ENCODE data around the gene THSD7A.
A peak's percentile ranks its signal among the peaks of the same experiment; 100 is the strongest.

Gene THSD7A

GRCh38 chr7:11776039-11776438 lies 56.0 kb downstream of the THSD7A start:
- H3K4me1 ChIP-seq (ENCODE audit: control insufficient read depth, insufficient read depth, low read length) = no peaks in the 10 kb centered on the region
- H3K9ac ChIP-seq (ENCODE audit: low read length) = no peak overlapping the region
- DNase-seq (ENCODE audit: low read depth) = no peak
- H3K4me3 ChIP-seq (ENCODE audit: low read length) = no peak overlapping the region
- no peaks in the 10 kb centered on the region for H3K27me3 ChIP-seq (replicated peaks; ENCODE audit: control insufficient read depth, insufficient read depth, low read length)
- H3K36me3 ChIP-seq (ENCODE audit: control insufficient read depth, insufficient read depth, low read length, severe bottlenecking) = no peaks in the 10 kb centered on the region
- H3K9me3 ChIP-seq (ENCODE audit: control insufficient read depth, low read length) = no peaks in the 10 kb centered on the region

DNA sequence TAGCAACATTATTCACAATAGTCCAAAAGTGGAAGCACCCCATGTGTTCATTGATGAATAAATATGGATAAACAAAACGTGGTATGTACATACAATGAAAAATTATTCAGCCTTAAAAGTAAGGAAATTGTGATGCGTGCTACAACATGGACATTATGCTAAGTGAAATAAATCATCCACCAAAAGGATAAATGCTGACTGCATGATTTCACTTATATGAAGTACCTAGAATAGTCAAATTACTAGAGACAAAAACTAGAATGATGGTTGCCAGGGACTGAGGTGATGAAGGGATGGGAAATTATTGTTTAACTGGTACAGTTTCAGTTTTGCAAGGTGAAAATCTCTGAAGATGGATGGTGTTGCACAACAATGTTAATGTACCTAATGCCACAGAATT lies 56.6 kb downstream of the THSD7A start:
- H3K9ac ChIP-seq (ENCODE audit: low read length) = no peak overlapping the region
- H3K4me1 ChIP-seq (ENCODE audit: control insufficient read depth, insufficient read depth, low read length) = no peaks in the 10 kb centered on the region
- no peaks in the 10 kb centered on the region for H3K9me3 ChIP-seq (ENCODE audit: control insufficient read depth, low read length)
- no peak overlapping the region for H3K4me3 ChIP-seq (ENCODE audit: low read length)
- H3K36me3 ChIP-seq (ENCODE audit: control insufficient read depth, insufficient read depth, low read length, severe bottlenecking) = no peaks in the 10 kb centered on the region
- H3K27me3 ChIP-seq (replicated peaks; ENCODE audit: control insufficient read depth, insufficient read depth, low read length) = no peaks in the 10 kb centered on the region
- no peak for DNase-seq (ENCODE audit: low read depth)

DNA sequence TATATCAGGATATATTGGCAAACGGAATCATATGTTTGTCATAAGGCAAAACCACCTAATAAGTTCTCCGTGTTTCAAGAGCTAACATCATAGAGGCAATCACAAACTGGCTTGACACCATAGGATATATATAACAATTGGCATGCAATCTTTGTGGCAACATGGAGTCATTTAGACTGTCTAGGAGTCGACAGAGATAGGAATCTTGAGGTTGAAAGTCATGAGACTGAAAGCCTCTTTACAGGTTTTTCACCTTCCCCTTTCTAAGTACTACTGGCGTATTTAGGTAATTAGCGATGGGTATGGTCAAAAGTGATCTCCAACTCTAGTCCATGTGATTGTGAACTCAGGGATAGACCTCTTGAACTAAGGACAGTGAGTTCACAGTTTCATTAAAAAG lies 63.7 kb downstream of the THSD7A start:
- Histone ChIP-seq H3K27me3 (replicated peaks; ENCODE audit: control insufficient read depth, insufficient read depth, low read length) (no peaks in the 10 kb centered on the region), H3K9me3 (ENCODE audit: control insufficient read depth, low read length) (no peaks in the 10 kb centered on the region), H3K4me1 (ENCODE audit: control insufficient read depth, insufficient read depth, low read length) (no peaks in the 10 kb centered on the region), H3K9ac (ENCODE audit: low read length) (no peak overlapping the region), H3K36me3 (ENCODE audit: control insufficient read depth, insufficient read depth, low read length, severe bottlenecking) (no peaks in the 10 kb centered on the region), H3K4me3 (ENCODE audit: low read length) (no peak overlapping the region)
- DNase-seq (ENCODE audit: low read depth) = no peak

- no peak for DNase-seq (ENCODE audit: low read depth)
These were observed 64.8 kb downstream of the THSD7A start for GRCh38 chr7:11767148-11767547.

DNA sequence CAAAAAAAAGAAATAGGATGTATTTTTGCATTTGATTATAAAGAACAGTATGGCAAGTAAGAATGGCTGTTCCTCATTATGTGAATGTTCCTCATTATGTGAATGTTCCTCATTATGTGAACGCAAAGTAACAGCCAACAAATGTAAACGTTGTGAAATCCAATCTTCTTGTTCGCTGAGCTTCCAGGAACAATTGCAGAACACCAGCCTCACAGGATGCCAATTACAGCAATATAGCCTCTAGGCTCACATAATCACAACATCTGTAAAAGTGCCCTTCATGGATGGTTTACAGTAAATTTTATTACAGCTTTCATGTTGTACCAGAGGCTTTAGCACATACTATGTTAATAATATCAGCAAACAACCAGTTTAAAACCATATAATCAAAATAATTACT lies 71.6 kb downstream of the THSD7A start:
- Histone ChIP-seq H3K9me3 (ENCODE audit: control insufficient read depth, low read length) (no peaks in the 10 kb centered on the region), H3K27me3 (replicated peaks; ENCODE audit: control insufficient read depth, insufficient read depth, low read length) (no peaks in the 10 kb centered on the region), H3K9ac (ENCODE audit: low read length) (no peak overlapping the region), H3K4me3 (ENCODE audit: low read length) (no peak overlapping the region), H3K4me1 (ENCODE audit: control insufficient read depth, insufficient read depth, low read length) (no peaks in the 10 kb centered on the region), H3K36me3 (ENCODE audit: control insufficient read depth, insufficient read depth, low read length, severe bottlenecking) (no peaks in the 10 kb centered on the region)
- peak; percentile 82 for DNase-seq (ENCODE audit: low read depth)

More at GRCh38 chr7:11767148-11767547, 64.8 kb downstream of the THSD7A start:
- Histone ChIP-seq H3K9ac (ENCODE audit: low read length) (no peak overlapping the region), H3K9me3 (ENCODE audit: control insufficient read depth, low read length) (no peaks in the 10 kb centered on the region), H3K36me3 (ENCODE audit: control insufficient read depth, insufficient read depth, low read length, severe bottlenecking) (no peaks in the 10 kb centered on the region), H3K4me3 (ENCODE audit: low read length) (no peak overlapping the region), H3K27me3 (replicated peaks; ENCODE audit: control insufficient read depth, insufficient read depth, low read length) (no peaks in the 10 kb centered on the region), H3K4me1 (ENCODE audit: control insufficient read depth, insufficient read depth, low read length) (no peaks in the 10 kb centered on the region)

DNA sequence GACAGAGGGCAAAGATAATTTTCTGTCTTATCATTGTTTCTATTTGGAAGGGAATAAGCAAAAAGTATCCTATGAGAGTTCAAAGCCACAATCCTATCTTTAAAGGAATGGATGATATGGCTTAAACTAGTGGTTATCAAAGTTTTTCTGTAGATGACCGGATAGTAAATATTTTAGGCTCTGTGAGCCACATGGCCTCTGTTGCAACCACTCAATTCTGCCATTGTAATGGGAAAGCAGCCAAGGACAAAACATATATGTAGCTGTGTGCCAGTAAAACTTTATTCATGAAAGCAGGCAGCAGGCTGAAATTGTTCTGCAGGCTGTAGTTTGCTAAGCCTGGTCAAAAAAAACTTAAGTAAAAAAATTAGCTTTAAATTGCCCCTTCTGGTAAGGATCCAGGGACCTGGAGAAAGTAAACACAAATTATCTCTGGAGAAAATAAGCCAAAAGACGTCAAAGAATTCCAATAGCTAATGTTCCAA lies 73.3 kb downstream of the THSD7A start:
- Histone ChIP-seq H3K9me3 (ENCODE audit: control insufficient read depth, low read length) (no peaks in the 10 kb centered on the region), H3K36me3 (ENCODE audit: control insufficient read depth, insufficient read depth, low read length, severe bottlenecking) (no peaks in the 10 kb centered on the region), H3K4me3 (ENCODE audit: low read length) (no peak overlapping the region), H3K27me3 (replicated peaks; ENCODE audit: control insufficient read depth, insufficient read depth, low read length) (no peaks in the 10 kb centered on the region), H3K4me1 (ENCODE audit: control insufficient read depth, insufficient read depth, low read length) (no peaks in the 10 kb centered on the region), H3K9ac (ENCODE audit: low read length) (no peak overlapping the region)
- no peak for DNase-seq (ENCODE audit: low read depth)

GRCh38 chr7:11757153-11757552 lies 74.8 kb downstream of the THSD7A start:
- no peaks in the 10 kb centered on the region for H3K4me1 ChIP-seq (ENCODE audit: control insufficient read depth, insufficient read depth, low read length)
- H3K36me3 ChIP-seq (ENCODE audit: control insufficient read depth, insufficient read depth, low read length, severe bottlenecking) = no peaks in the 10 kb centered on the region
- H3K9me3 ChIP-seq (ENCODE audit: control insufficient read depth, low read length) = no peaks in the 10 kb centered on the region
- no peak overlapping the region for H3K4me3 ChIP-seq (ENCODE audit: low read length)
- no peaks in the 10 kb centered on the region for H3K27me3 ChIP-seq (replicated peaks; ENCODE audit: control insufficient read depth, insufficient read depth, low read length)
- no peak for DNase-seq (ENCODE audit: low read depth)
- no peak overlapping the region for H3K9ac ChIP-seq (ENCODE audit: low read length)

GRCh38 chr7:11754933-11755332 lies 77.1 kb downstream of the THSD7A start:
- Histone ChIP-seq H3K27me3 (replicated peaks; ENCODE audit: control insufficient read depth, insufficient read depth, low read length) (no peaks in the 10 kb centered on the region), H3K4me1 (ENCODE audit: control insufficient read depth, insufficient read depth, low read length) (no peaks in the 10 kb centered on the region), H3K9ac (ENCODE audit: low read length) (no peak overlapping the region), H3K4me3 (ENCODE audit: low read length) (no peak overlapping the region), H3K36me3 (ENCODE audit: control insufficient read depth, insufficient read depth, low read length, severe bottlenecking) (no peaks in the 10 kb centered on the region), H3K9me3 (ENCODE audit: control insufficient read depth, low read length) (no peaks in the 10 kb centered on the region)
- no peak for DNase-seq (ENCODE audit: low read depth)

DNA sequence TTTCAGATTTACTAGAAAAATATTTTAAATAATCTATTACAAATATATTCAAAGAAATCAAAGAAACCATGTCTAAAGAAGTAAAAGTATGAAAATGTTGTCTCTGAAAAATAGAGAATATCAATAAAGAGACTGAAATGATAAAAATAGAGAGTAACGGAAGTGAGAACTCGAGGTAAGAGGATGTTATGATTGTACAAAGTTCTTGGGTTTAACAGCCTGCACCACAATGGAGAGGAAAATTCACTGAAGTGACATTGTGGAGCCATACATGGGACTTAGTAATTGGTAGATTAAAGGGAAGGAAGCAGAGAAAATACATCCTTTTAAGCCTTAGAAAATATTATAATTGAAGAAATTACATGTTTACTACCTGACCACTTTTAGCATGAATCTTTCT lies 77.9 kb downstream of the THSD7A start:
- no peak for DNase-seq (ENCODE audit: low read depth)
- Histone ChIP-seq H3K9ac (ENCODE audit: low read length) (no peak overlapping the region), H3K27me3 (replicated peaks; ENCODE audit: control insufficient read depth, insufficient read depth, low read length) (no peaks in the 10 kb centered on the region), H3K4me3 (ENCODE audit: low read length) (no peak overlapping the region), H3K9me3 (ENCODE audit: control insufficient read depth, low read length) (no peaks in the 10 kb centered on the region), H3K4me1 (ENCODE audit: control insufficient read depth, insufficient read depth, low read length) (no peaks in the 10 kb centered on the region), H3K36me3 (ENCODE audit: control insufficient read depth, insufficient read depth, low read length, severe bottlenecking) (no peaks in the 10 kb centered on the region)

DNA sequence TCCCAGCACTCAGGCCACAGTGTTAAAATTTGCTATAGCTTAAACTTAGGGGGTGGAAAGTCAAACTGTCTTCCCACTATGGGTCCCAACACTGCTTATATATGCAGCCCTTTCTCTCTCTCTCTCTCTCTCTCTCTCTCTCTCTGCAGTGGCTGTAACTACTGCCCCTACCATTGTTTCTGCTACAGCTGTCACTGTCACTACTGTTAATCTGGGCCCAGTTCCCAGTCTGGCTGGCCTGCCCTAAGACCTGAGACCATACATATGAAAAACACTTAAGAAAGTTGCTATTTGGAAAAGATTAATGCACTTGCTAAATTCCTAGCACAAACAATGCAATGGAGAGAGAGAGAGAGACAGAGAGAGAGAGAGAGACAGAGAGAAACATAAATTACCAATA lies 78.6 kb downstream of the THSD7A start:
- DNase-seq (ENCODE audit: low read depth) = no peak

DNA sequence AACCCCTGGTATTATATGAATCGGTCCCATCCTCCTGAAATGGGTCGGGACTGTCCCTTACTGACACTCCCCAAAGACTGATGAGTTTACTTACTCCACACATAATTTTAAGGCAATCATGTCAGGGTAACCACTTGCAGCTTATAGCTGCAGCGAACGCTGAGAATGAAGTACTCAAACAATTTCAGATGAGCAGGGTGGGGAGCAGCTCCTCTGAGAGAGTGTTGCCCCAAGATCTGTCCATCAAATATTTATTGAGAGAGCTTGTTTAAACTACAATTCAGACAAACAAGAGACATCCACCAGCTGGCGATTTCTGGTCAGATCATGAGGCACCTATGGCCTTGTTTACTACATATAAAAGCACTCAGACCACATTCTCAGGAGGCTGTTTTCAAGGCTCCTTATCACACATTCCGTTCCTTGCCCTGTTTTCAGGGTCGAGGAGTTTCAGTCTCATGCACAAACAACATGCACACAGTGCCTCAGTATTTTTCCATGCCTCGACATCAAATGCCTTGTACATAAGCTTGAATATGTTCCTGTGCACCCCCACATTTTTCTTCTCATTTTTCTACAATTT lies 80.1 kb downstream of the THSD7A start:
- Histone ChIP-seq H3K9me3 (ENCODE audit: control insufficient read depth, low read length) (no peaks in the 10 kb centered on the region), H3K4me3 (ENCODE audit: low read length) (no peak overlapping the region), H3K4me1 (ENCODE audit: control insufficient read depth, insufficient read depth, low read length) (no peaks in the 10 kb centered on the region), H3K9ac (ENCODE audit: low read length) (no peak overlapping the region), H3K27me3 (replicated peaks; ENCODE audit: control insufficient read depth, insufficient read depth, low read length) (no peaks in the 10 kb centered on the region), H3K36me3 (ENCODE audit: control insufficient read depth, insufficient read depth, low read length, severe bottlenecking) (no peaks in the 10 kb centered on the region)
- DNase-seq (ENCODE audit: low read depth) = no peak

More for the DNA sequence above, 78.6 kb downstream of the THSD7A start:
- no peaks in the 10 kb centered on the region for H3K4me1 ChIP-seq (ENCODE audit: control insufficient read depth, insufficient read depth, low read length)
- no peak overlapping the region for H3K4me3 ChIP-seq (ENCODE audit: low read length)
- no peaks in the 10 kb centered on the region for H3K9me3 ChIP-seq (ENCODE audit: control insufficient read depth, low read length)
- H3K9ac ChIP-seq (ENCODE audit: low read length) = no peak overlapping the region
- H3K27me3 ChIP-seq (replicated peaks; ENCODE audit: control insufficient read depth, insufficient read depth, low read length) = no peaks in the 10 kb centered on the region
- H3K36me3 ChIP-seq (ENCODE audit: control insufficient read depth, insufficient read depth, low read length, severe bottlenecking) = no peaks in the 10 kb centered on the region

DNA sequence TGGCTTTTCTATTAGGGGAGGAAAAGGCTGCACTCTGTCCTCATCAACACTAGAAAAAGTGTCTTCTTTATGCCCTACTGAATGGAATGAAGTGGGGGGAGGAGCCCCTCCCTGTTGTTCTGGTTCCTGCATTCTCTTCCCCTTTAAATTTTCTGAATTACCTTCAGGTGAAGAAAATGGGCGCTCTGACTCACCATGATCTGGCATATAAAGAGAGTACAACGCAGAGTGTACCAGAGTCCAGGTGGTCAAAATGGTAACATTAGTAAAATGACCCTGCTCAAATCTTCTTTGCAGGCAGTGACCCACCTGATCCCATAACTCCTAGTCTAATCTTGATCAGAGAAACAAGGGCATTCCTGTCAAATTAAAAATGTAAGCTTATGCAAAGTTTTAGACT lies 80.7 kb downstream of the THSD7A start:
- Histone ChIP-seq H3K9me3 (ENCODE audit: control insufficient read depth, low read length) (no peaks in the 10 kb centered on the region), H3K36me3 (ENCODE audit: control insufficient read depth, insufficient read depth, low read length, severe bottlenecking) (no peaks in the 10 kb centered on the region), H3K9ac (ENCODE audit: low read length) (no peak overlapping the region), H3K4me1 (ENCODE audit: control insufficient read depth, insufficient read depth, low read length) (no peaks in the 10 kb centered on the region), H3K4me3 (ENCODE audit: low read length) (no peak overlapping the region), H3K27me3 (replicated peaks; ENCODE audit: control insufficient read depth, insufficient read depth, low read length) (no peaks in the 10 kb centered on the region)
- no peak for DNase-seq (ENCODE audit: low read depth)
